GM12891 (cell line): ENCODE data around the gene TMEM41A.
"Not testable (repeated sequence)": the region's sequence is repeated elsewhere in the genome, so short reads cannot be mapped to it uniquely, and the experiment has no call there.

Source experiments
- DNase-seq: peaks from one replicate; pipeline ENCODE4 v3.0.0; 2011; ENCODE audit warnings: low spot score; ENCODE audit not compliant: insufficient read length
- FAIRE-seq: peaks from 2 replicates; lab custom pipeline; 2011; peaks lifted over from hg19 to GRCh38; lab: Jason Lieb, UNC
- PAX5 ChIP-seq: IDR thresholded peaks from 2 replicates; pipeline ENCODE4 v1.6.1; 2011; ENCODE audit warnings: low read length, moderate library complexity, mild to moderate bottlenecking; ENCODE audit not compliant: insufficient read depth, severe bottlenecking
- POLR2A ChIP-seq: IDR thresholded peaks from 2 replicates; pipeline ENCODE4 v1.6.1; 2011; ENCODE audit warnings: low read depth, low read length, control low read depth
- POLR2AphosphoS5 ChIP-seq: IDR thresholded peaks from 2 replicates; pipeline ENCODE4 v1.6.1; 2011; ENCODE audit warnings: low read depth, low read length, control low read depth
- POU2F2 ChIP-seq: IDR thresholded peaks from 2 replicates; pipeline ENCODE4 v1.6.1; 2011; ENCODE audit warnings: low read depth, mild to moderate bottlenecking, control low read depth, low read length, moderate library complexity
- SPI1 ChIP-seq: IDR thresholded peaks from 2 replicates; pipeline ENCODE4 v1.6.1; 2011; ENCODE audit warnings: low read depth, low read length, control low read depth
- TAF1 ChIP-seq: IDR thresholded peaks from 2 replicates; pipeline ENCODE4 v1.6.1; 2011; ENCODE audit warnings: low read depth, low read length, control low read depth

TMEM41A gene

GRCh38 chr3:185473290-185473815 is 25.5 kb downstream of the TMEM41A start:
- FAIRE-seq, result no peak
- TF ChIP-seq POLR2A (no peak), TAF1 (no peak), POU2F2 (no peak), POLR2AphosphoS5 (no peak), PAX5 (no peak), SPI1 (no peak)
- DNase-seq, result no peak

GRCh38 chr3:185470323-185470722 is 28.5 kb downstream of the TMEM41A start:
- FAIRE-seq, result no peak
- no peak for DNase-seq

GRCh38 chr3:185469542-185469941 is 29.3 kb downstream of the TMEM41A start:
- no peak for FAIRE-seq
- TF ChIP-seq POLR2AphosphoS5 (no peak), TAF1 (no peak), SPI1 (no peak), POLR2A (no peak), POU2F2 (no peak), PAX5 (no peak)
- no peak for DNase-seq

More at GRCh38 chr3:185470323-185470722, 28.5 kb downstream of the TMEM41A start:
- TF ChIP-seq SPI1, result no peak
- TF ChIP-seq TAF1, result no peak
- TF ChIP-seq PAX5, result no peak
- TF ChIP-seq POLR2A, result no peak
- no peak for TF ChIP-seq POLR2AphosphoS5
- TF ChIP-seq POU2F2, result no peak

GRCh38 chr3:185466123-185466522 is 32.7 kb downstream of the TMEM41A start:
- not testable (repeated sequence) for FAIRE-seq, DNase-seq

- TF ChIP-seq POLR2AphosphoS5 (no peak), SPI1 (no peak), POU2F2 (no peak), POLR2A (no peak), PAX5 (no peak), TAF1 (no peak)
- DNase-seq (no peak), FAIRE-seq (no peak)
Observed at GRCh38 chr3:185465471-185465870, 33.4 kb downstream of the TMEM41A start.

GRCh38 chr3:185460719-185461350 is 38.0 kb downstream of the TMEM41A start:
- no peak for FAIRE-seq
- TF ChIP-seq POU2F2 (no peak), PAX5 (no peak), TAF1 (no peak), POLR2A (no peak), POLR2AphosphoS5 (no peak), SPI1 (no peak)
- DNase-seq, result no peak

GRCh38 chr3:185460309-185460708 is 38.5 kb downstream of the TMEM41A start:
- no peak for DNase-seq
- TF ChIP-seq TAF1, result no peak
- no peak for TF ChIP-seq SPI1
- no peak for TF ChIP-seq POLR2AphosphoS5
- no peak for TF ChIP-seq POLR2A
- no peak for TF ChIP-seq POU2F2
- no peak for TF ChIP-seq PAX5
- FAIRE-seq, result no peak

- DNase-seq, result no peak
- FAIRE-seq, result no peak
- no peak for TF ChIP-seq POLR2AphosphoS5
- no peak for TF ChIP-seq PAX5
- no peak for TF ChIP-seq SPI1
- no peak for TF ChIP-seq POLR2A
- no peak for TF ChIP-seq TAF1
- no peak for TF ChIP-seq POU2F2
Observed at GRCh38 chr3:185457376-185457775, 41.5 kb downstream of the TMEM41A start.

GRCh38 chr3:185451432-185451831 is 47.4 kb downstream of the TMEM41A start:
- not testable (repeated sequence) for DNase-seq, FAIRE-seq

- TF ChIP-seq TAF1, result no peak
- no peak for FAIRE-seq
- DNase-seq, result no peak
Observed at GRCh38 chr3:185448107-185448506, 50.7 kb downstream of the TMEM41A start.

GRCh38 chr3:185444329-185444728 is 54.5 kb downstream of the TMEM41A start:
- FAIRE-seq, result no peak
- TF ChIP-seq PAX5 (no peak), SPI1 (no peak), POU2F2 (no peak), POLR2A (no peak), TAF1 (no peak)
- no peak for DNase-seq
